Measurements from ENCODE around the gene RNF43.
A peak's percentile ranks its signal among the peaks of the same experiment; 100 is the strongest.

Gene RNF43

GRCh38 chr17:58436245-58436644 lies 18.9 kb upstream of the RNF43 start:
- H3K4me3 ChIP-seq (ENCODE audit: low read depth, low read length): no peak overlapping the region
- TF ChIP-seq CTCF (IDR thresholded peaks at IDR 0.05; ENCODE audit: control insufficient read depth, extremely low read depth, insufficient read depth): no peak
- DNase-seq (ENCODE audit: low read depth): no peak

DNA sequence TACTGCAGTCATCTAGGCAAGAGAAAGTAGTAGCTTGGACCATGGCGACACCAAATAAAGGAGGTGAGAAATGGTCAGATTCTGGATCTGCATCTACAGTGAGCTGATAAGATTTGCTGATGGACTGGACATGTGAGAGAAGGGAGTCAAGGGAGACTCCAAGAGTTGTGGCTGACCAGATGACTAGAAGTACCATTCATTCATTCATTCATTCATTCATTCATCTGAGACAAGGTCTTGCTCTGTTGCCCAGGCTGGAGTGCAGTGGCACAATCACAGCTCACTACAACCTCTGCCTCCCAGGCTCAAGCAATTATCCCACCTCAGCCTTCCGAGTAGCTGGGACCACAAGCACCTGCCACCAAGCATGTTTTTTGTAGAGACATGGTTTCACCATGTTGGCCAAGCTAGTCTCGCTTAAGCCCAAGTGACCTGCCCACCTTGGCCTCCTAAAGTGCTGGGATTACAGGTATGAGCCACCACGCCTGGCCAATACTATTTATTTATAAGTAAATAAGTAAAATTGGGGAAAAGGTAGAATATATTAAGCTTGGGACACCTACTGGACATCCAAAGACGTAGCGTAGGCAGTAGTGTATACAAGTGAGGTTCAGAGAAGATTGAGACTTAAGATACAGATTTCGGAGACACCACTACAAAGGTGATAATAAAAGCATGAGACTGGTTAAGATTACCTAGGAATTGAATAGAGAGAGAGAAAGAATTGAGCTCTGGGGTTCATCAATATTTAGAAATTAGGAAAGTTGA lies 15.7 kb upstream of the RNF43 start:
- no peak overlapping the region for H3K4me3 ChIP-seq (ENCODE audit: low read depth, low read length)
- 0 out of 2 replicates have a peak, but pooled peaks have one; percentile 9 for TF ChIP-seq CTCF (IDR thresholded peaks at IDR 0.05; ENCODE audit: control insufficient read depth, extremely low read depth, insufficient read depth)
- no peak for DNase-seq (ENCODE audit: low read depth)

GRCh38 chr17:58427807-58428206 lies 10.5 kb upstream of the RNF43 start:
- DNase-seq (ENCODE audit: low read depth): no peak
- TF ChIP-seq CTCF (IDR thresholded peaks at IDR 0.05; ENCODE audit: control insufficient read depth, extremely low read depth, insufficient read depth): no peak
- H3K4me3 ChIP-seq (ENCODE audit: low read depth, low read length): no peak overlapping the region

- H3K4me3 ChIP-seq (ENCODE audit: low read depth, low read length): no peak overlapping the region
- DNase-seq (ENCODE audit: low read depth): no peak
- no peak for TF ChIP-seq CTCF (IDR thresholded peaks at IDR 0.05; ENCODE audit: control insufficient read depth, extremely low read depth, insufficient read depth)
These were observed 4.4 kb upstream of the RNF43 start for GRCh38 chr17:58421711-58422110.

GRCh38 chr17:58420827-58421226 lies 3.5 kb upstream of the RNF43 start:
- no peak for TF ChIP-seq CTCF (IDR thresholded peaks at IDR 0.05; ENCODE audit: control insufficient read depth, extremely low read depth, insufficient read depth)
- H3K4me3 ChIP-seq (ENCODE audit: low read depth, low read length): no peak overlapping the region
- DNase-seq (ENCODE audit: low read depth): no peak

GRCh38 chr17:58416937-58417299 lies 416 bp downstream of the RNF43 start:
- DNase-seq (ENCODE audit: low read depth): no peak
- TF ChIP-seq CTCF (IDR thresholded peaks at IDR 0.05; ENCODE audit: control insufficient read depth, extremely low read depth, insufficient read depth): no peak
- peak overlapping the region; percentile 64 for H3K4me3 ChIP-seq (ENCODE audit: low read depth, low read length)

DNA sequence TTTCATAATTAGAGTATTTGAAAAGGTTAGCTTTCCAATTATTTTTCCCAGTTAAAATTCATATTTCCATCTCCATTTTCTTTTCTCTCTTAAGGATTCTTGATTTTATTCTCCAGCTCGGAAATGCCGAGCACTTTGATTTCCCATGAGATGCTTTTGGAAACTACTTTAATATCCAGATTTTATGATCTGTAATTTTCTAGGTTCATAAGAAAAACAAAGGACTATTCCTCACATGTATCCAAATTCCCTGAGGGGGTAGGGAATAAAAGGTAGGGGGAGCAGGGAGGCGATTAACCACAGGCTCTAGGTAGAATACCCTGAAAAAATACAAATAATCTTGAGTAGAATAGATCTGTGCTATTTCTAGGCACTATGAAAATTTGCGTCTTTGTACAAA lies 938 bp downstream of the RNF43 start:
- peak overlapping the region; percentile 64 for H3K4me3 ChIP-seq (ENCODE audit: low read depth, low read length)
- DNase-seq (ENCODE audit: low read depth): no peak
- TF ChIP-seq CTCF (IDR thresholded peaks at IDR 0.05; ENCODE audit: control insufficient read depth, extremely low read depth, insufficient read depth): no peak
